HG02588 (cell line): Measurements from ENCODE around the gene IHH.

Source experiments
- ATAC-seq: cut with Tn5 transposase; IDR thresholded peaks from one replicate; pipeline ENCODE4 v1.9.1; 2021; ENCODE audit warnings: mild to moderate bottlenecking, moderate library complexity; ENCODE audit not compliant: unreplicated experiment

IHH gene

GRCh38 chr2:219041252-219041651, 19.5 kb downstream of the IHH start, which contains the start of gene CFAP65:
Gene CFAP65 (minus strand): TSS chr2:219041516. CDS start chr2:219039048, 2,468 bp downstream.
- ATAC-seq, result no peak

- no peak for ATAC-seq
Measured at GRCh38 chr2:219038600-219038999, 22.1 kb downstream of the IHH start.

DNA sequence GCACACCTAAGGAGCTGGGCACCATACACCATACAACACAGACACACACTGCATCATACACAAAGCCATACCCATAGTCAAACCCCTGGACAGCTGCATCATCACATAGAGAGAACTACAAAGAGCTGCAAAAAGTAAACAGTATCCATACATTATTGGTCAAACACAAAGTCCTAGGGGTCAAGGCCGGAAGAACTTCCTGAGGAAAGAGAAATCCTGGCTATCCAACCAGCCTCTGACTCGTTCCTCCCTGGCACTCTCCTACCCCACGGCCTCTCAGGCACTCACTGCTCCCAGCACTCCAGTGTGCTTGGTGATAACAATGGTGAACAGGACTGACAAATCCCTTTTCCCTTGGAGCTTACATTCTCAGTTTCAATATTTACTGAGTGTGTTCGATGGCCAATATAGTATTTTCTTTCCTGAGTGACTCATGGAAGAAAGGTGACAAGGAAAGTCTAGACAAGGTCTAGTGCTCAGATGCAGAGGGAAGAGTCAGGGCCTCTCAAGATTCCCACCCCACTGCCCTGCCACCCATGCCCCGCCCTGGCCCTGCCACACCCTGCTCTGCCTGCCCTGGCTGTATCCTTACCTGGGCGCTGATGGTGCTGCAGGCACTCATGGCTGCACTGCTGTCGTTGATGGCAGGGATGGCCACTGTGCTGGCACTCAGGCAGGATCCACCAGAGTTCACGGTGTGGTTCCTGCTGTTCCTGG, 22.8 kb downstream of the IHH start:
- no peak for ATAC-seq

- ATAC-seq, result no peak
Measured at GRCh38 chr2:219035942-219036341, 24.8 kb downstream of the IHH start.

DNA sequence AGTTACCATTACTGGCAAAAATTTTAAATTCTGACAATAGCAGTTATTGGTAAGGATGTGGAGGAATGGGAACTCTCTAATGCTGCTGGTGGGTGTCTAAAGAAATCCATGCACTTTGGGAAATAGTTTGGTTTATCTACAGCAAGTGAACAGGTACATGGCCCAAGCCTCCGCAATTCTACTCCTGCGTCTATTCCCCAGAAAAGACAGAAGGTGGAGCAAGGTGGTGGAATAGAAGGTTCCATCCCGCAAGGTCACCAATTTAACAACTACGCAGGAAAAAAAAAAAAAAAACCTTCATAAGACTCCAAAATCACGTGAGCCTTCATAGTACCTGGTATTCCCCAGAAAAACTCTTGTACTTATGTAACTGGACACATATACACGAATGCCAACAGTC, 25.9 kb downstream of the IHH start:
- no peak for ATAC-seq

DNA sequence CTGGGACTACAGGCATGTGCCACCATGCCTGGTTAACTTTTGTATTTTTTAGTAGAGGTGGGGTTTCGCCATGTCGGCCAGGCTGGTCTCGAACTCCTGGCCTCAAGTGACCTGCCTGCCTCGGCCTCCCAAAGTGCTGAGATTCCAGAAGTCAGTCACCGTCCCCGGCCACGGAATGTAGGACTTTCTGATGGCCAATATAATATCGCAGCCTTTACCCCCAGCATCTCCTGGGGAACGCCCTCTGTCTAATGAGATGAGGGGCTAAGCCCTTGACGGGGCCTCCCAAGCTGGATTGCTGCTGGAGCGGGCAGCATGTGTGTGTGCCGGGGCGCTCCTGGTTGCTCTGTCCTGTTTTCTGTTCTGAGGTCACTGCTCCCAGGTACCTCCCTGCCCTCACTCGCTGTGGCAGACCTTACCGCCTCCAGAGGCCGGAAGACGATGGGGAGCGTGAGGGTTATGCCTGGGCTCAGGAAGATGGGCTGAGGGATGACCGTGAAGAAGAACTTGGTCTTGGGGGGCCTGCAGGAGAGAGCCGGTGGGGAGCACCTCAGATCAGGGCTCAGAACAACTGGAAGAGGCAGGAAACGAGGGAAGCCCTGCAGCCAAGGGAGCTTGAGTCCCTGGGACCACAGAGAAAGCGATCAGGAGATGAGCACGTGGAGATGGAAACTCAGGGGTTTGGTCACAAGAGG, 28.5 kb downstream of the IHH start:
- no peak for ATAC-seq

- ATAC-seq, result no peak
Measured at GRCh38 chr2:219031005-219031738, 29.5 kb downstream of the IHH start.

GRCh38 chr2:219030177-219030940, 30.4 kb downstream of the IHH start:
- no peak for ATAC-seq

- ATAC-seq, result peak; percentile 76
Measured at GRCh38 chr2:219029829-219030165, 30.9 kb downstream of the IHH start.

DNA sequence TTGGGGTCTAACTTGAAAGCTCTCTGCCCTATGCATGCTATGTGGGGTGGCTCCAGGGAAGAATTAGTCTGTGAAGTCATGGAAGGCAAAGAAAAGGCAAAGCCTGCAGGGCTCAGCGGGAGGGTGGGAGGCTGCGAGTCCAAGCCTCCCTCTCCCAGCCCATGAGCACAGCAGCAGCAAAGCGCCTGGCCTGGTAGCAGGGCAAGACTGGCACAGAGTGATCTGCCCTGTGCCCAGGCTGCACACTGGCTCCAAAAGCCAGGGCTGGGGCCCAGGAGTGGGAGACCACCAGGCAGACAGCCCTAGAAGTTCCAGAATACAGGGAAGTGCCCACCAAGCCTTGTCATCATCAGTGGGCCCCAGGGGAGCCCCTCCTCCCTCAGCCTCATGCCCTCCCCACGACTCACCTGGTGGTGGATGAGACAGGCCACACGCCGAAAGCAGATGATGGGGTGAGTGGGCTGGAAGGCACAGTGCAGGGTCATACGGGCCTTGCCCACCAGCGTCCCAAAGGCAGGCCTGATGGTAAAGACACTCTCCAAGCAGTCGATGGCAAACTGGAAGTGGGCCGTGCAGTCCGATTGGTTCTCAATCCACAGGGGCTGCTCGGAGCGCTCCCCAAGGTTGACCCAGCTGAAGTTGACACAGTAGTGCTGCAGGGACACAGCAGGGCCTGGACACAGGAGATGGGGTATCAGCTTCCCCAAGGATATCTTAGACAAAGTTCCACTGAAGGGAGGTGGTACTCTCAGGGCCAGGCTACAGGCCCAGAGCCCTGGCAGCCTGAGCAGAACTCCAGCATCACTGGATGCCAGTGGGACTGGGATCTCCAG, 31.5 kb downstream of the IHH start:
- ATAC-seq, result no peak

DNA sequence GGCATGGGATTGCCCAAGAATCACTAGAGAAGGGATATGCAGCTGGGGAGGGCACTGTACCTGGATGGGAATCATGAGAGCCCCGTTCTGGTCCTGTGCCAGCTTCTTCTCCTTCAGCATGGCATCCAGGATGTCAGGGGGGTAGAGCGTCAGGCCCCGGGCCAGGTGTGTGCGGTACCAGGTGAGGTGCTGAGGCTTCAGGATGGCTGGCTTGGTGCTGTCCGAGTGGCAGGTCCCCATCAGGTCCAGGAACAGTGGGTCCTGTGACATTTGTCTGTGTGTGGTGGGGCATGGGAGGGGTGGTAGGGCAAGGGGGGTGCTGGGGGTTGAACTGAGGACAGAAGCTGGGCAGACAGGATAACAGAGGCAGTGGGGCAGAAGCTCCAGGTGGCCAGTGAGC, 32.6 kb downstream of the IHH start:
- ATAC-seq, result no peak

- no peak for ATAC-seq
Measured at GRCh38 chr2:219027511-219028055, 33.1 kb downstream of the IHH start.

GRCh38 chr2:219026946-219027345, 33.8 kb downstream of the IHH start:
- no peak for ATAC-seq

- no peak for ATAC-seq
Measured at GRCh38 chr2:219025637-219026585, 34.8 kb downstream of the IHH start.

DNA sequence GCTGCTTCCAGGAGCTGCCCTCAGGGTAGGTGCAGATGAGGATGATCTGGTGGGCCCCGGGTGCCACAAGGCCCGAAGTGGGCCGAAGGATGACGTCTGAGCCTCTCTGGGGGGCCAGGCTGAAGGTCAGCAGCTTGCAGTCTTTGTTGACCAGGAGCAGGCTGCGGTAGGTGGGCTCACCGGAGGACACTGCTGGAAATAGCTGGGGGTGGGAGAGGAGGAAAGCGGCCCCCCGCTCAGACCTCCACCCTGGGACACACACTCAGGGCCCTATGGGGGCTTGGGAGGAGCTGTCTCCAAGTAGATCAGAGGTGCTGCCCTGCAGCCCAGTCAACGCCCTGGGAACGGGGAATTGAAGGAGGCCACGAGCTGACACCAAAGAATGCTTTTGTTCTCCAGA, 36.7 kb downstream of the IHH start:
- ATAC-seq, result no peak

GRCh38 chr2:219023045-219023605, 37.6 kb downstream of the IHH start:
- no peak for ATAC-seq

DNA sequence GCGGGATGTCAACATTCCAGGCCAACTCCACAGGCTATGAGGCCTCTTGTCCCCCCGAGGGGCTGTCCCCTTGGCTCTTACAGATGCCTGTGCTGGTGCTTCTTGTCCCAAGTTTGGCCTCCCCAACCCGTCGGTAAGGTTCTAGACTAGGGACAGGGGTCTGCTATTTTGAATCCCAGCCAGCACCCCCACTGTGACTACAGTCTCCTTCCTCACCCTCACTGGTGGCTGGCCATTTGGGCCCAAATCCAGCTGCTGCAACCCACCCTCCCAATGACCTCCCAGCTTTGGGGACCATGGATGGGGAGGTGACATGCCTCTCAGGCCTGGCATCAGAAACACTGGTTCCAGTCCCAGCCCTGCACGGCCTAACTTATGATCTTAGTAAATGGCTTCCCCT, 38.1 kb downstream of the IHH start:
- no peak for ATAC-seq

- no peak for ATAC-seq
Measured at GRCh38 chr2:219022041-219022440, 38.7 kb downstream of the IHH start.

DNA sequence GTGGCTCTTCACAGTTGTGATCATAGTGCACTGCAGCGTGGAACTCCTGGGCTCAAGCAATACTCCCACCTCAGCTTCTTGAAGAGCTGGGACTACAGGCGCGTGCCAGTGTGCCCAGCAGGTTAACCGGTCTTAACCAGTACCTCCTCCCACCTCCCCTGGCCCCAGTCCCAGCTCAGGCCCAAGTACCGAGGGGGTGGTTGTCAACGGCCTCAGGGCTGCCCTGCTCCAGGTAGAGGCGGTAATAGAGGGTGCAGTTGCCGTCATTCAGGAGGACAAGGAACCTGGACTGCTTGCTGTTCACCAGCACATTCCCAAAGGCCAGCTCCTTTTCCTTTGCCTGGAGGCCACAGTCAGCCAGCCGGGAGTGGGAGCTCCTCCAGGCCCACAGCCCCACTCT, 39.1 kb downstream of the IHH start:
- ATAC-seq, result no peak
